DMS79 treated with DMSO at 0.1 percent for 48 hours (cell line): ENCODE data around the gene ITGA7.
A peak's percentile ranks its signal among the peaks of the same experiment; 100 is the strongest.
"Not testable (repeated sequence)": the region's sequence is repeated elsewhere in the genome, so short reads cannot be mapped to it uniquely, and the experiment has no call there.

ENCODE experiments used
- DNase-seq: peaks from one replicate; lab custom pipeline; 2025; lab: John Stamatoyannopoulos, UW

ITGA7 gene

GRCh38 chr12:55682087-55682796, 25.5 kb downstream of the ITGA7 start:
- no peak for DNase-seq

DNA sequence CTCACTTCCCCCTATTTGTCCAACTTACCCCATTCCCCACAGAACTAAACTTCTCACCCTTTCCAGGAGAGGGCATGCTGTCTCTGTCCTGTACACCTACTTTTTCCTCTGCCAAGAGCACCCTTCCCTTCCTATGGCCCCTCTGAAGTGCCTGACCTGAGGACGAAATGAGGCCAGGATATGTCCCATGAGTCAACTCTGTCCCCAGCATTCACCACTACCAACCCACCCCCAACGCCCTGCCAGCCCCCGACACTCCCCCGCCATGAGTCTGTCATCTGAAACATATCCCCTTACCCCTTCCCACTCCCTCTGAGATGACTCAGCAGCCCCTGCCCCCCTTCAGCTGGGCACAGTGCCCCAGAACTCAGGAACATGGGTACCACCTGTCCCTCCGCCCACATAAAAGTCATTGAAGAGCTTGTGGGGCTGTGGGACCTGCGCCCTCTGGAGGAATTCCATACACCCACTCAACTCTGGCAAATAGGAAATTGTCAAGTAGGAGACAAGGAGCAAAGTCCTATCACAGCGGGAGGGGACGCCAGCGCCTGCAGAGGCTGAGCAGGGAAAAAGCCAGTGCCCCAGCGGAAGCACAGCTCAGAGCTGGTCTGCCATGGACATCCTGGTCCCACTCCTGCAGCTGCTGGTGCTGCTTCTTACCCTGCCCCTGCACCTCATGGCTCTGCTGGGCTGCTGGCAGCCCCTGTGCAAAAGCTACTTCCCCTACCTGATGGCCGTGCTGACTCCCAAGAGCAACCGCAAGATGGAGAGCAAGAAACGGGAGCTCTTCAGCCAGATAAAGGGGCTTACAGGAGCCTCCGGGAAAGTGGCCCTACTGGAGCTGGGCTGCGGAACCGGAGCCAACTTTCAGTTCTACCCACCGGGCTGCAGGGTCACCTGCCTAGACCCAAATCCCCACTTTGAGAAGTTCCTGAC, 26.3 kb downstream of the ITGA7 start:
- DNase-seq = peak; percentile 19

GRCh38 chr12:55679691-55680090, 28.0 kb downstream of the ITGA7 start:
- no peak for DNase-seq

- no peak for DNase-seq
Measured at GRCh38 chr12:55676707-55677106, 31.0 kb downstream of the ITGA7 start.

DNA sequence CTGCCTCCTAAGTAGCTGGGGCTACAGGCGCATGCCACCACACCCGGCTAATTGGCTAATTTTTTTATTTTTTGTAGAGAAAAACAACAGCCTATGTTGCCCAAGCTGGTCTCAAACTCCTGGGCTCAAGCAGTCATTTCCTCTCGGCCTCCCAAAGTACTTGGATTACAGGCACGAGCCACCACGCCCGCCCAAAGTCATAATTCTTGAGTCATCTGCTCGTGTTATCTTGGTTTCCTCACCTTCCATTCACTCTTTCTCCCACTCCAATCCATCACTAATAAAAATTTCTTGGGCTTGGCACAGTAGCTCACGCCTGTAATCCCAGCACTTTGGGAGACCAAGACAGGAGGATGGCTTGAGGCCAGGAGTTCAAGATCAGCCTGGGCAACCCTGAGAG, 32.0 kb downstream of the ITGA7 start:
- DNase-seq = no peak

GRCh38 chr12:55673638-55674037, 34.1 kb downstream of the ITGA7 start:
- no peak for DNase-seq

- no peak for DNase-seq
Measured at GRCh38 chr12:55671746-55672145, 36.0 kb downstream of the ITGA7 start.

DNA sequence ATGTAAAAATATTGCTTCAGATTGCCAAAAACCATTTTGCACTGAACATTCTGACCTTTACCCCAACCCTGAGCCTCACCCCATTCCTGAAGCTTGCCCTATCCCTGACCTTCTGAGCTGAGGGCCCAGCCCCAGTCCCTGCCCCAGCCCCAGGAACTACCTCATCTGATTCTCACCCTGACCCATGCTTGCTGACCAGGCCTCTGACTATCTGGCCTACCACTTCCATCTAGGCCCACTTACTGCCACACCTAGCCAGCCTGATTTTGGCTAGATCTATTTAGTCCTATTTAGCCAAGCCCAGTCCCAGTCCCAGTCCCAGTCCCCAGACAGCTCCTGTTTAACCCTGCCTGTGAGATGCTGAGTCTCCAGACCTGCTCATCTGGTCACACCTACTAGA, 37.4 kb downstream of the ITGA7 start:
- no peak for DNase-seq

- no peak for DNase-seq
Measured at GRCh38 chr12:55666508-55666907, 41.2 kb downstream of the ITGA7 start.

DNA sequence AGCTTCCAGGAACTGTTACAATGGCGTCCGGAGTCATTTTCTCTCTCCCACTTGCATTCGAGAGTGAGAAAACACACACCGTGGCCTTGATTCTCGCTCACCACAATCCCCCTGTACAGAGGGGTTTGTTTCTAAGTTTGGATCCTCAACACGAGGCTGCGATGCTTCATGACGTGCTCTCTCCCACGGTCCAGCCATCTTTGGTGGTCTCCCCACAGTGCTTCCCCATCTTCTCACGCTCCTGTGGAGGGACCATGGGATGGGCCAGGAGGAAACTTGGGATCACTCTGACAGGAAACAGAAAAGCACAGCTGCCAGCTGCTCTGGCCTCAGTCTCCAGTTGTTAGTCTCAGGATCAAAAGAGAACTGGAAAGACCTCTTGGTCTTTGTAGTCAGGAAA, 42.9 kb downstream of the ITGA7 start:
- no peak for DNase-seq

DNA sequence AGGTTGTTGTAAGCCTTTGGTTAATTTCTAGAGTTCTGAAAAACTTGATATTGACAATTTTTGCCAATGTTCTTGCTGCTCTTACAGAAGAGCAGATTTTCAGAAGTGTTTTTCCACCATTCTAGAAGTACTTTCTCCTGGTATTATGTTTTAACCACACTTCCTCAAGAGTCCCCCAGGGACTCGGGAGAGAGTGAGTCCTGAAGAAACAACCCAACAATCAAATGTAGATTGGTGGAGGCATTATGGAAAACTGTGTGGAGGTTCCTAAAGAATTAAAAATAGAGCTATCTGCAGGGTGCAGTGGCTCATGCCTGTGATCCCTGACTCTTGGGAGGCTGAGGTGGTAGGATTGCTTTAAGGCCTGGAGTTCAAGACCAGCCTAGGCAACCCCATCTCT, 44.3 kb downstream of the ITGA7 start:
- DNase-seq = no peak

GRCh38 chr12:55659486-55660385, 48.0 kb downstream of the ITGA7 start:
- DNase-seq = no peak

GRCh38 chr12:55658635-55659391, 48.9 kb downstream of the ITGA7 start:
- DNase-seq = no peak

GRCh38 chr12:55658212-55658611, 49.5 kb downstream of the ITGA7 start:
- no peak for DNase-seq

- no peak for DNase-seq
Measured at GRCh38 chr12:55657212-55657611, 50.5 kb downstream of the ITGA7 start.

- no peak for DNase-seq
Measured at GRCh38 chr12:55654511-55655214, 53.0 kb downstream of the ITGA7 start.

GRCh38 chr12:55653031-55653430, 54.7 kb downstream of the ITGA7 start:
- no peak for DNase-seq

DNA sequence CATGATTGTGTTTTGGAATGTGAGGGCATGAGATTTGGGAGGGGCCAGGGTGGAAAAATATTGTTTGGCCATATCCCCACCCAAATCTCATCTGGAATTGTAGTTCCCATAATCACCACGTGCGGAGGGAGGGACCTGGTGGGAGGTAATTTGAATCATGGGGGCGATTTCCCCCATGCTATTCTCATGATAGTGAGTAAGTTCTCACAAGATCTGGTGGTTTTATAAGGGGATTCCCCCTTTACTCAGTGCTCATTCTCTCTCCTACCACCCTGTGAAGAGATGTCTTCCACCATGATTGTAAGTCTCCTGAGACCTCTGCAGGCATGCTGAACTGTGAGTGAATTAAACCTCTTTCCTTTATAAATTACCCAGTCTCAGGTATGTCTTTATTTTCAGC, 55.4 kb downstream of the ITGA7 start:
- no peak for DNase-seq

- no peak for DNase-seq
Measured at GRCh38 chr12:55651299-55651683, 56.4 kb downstream of the ITGA7 start.

GRCh38 chr12:55650620-55651298, 56.9 kb downstream of the ITGA7 start:
- not testable (repeated sequence) for DNase-seq
